ES-I3 (cell line): ENCODE results near the gene MAN1A1.

Source experiments
- H3K36me3 ChIP-seq: 2 replicates; pipeline ENCODE4 v1.6.1; 2013; ENCODE audit warnings: mild to moderate bottlenecking, low read length, control low read depth, moderate library complexity; ENCODE audit not compliant: insufficient read depth
- H3K4me1 ChIP-seq: 2 replicates; pipeline ENCODE4 v1.6.1; 2013; ENCODE audit warnings: mild to moderate bottlenecking, control low read depth, low read length; ENCODE audit not compliant: insufficient read depth
- H3K9ac ChIP-seq: 2 replicates; pipeline ENCODE4 v1.6.1; 2013; ENCODE audit warnings: low read depth, mild to moderate bottlenecking, low read length, moderate library complexity
- H3K9me3 ChIP-seq: 2 replicates; pipeline ENCODE4 v1.6.1; 2013; ENCODE audit warnings: mild to moderate bottlenecking, low read length, moderate library complexity; ENCODE audit not compliant: control insufficient read depth, insufficient read depth

MAN1A1 gene

GRCh38 chr6:119339941-119340456, 9.6 kb downstream of the MAN1A1 start:
- H3K9me3 ChIP-seq: no peaks in the 10 kb centered on the region
- H3K9ac ChIP-seq: no peak overlapping the region
- H3K4me1 ChIP-seq: peaks cover 3% of the 10 kb centered on the region; the same call in 1 of the 2 replicates
- H3K36me3 ChIP-seq: no peaks in the 10 kb centered on the region

GRCh38 chr6:119337762-119338161, 11.8 kb downstream of the MAN1A1 start:
- no peaks in the 10 kb centered on the region for H3K36me3 ChIP-seq
- H3K4me1 ChIP-seq: peaks cover 3% of the 10 kb centered on the region; the same call in 1 of the 2 replicates
- no peaks in the 10 kb centered on the region for H3K9me3 ChIP-seq
- H3K9ac ChIP-seq: no peak overlapping the region

GRCh38 chr6:119337252-119337651, 12.3 kb downstream of the MAN1A1 start:
- peaks cover 3% of the 10 kb centered on the region; the same call in 1 of the 2 replicates for H3K4me1 ChIP-seq

GRCh38 chr6:119334535-119335264, 14.9 kb downstream of the MAN1A1 start:
- Histone ChIP-seq H3K4me1 (peaks cover 4% of the 10 kb centered on the region; the same call in 1 of the 2 replicates), H3K9me3 (no peaks in the 10 kb centered on the region), H3K9ac (no peak overlapping the region), H3K36me3 (no peaks in the 10 kb centered on the region)

More at GRCh38 chr6:119337252-119337651, 12.3 kb downstream of the MAN1A1 start:
- no peaks in the 10 kb centered on the region for H3K9me3 ChIP-seq
- H3K36me3 ChIP-seq: no peaks in the 10 kb centered on the region
- H3K9ac ChIP-seq: no peak overlapping the region

- Histone ChIP-seq H3K9ac (no peak overlapping the region), H3K4me1 (peaks cover 4% of the 10 kb centered on the region; the same call in 1 of the 2 replicates), H3K36me3 (no peaks in the 10 kb centered on the region), H3K9me3 (no peaks in the 10 kb centered on the region)
These were observed 15.8 kb downstream of the MAN1A1 start for GRCh38 chr6:119333707-119334295.

GRCh38 chr6:119333063-119333609, 16.4 kb downstream of the MAN1A1 start:
- Histone ChIP-seq H3K9me3 (no peaks in the 10 kb centered on the region), H3K4me1 (peaks cover 4% of the 10 kb centered on the region; the same call in 1 of the 2 replicates), H3K36me3 (no peaks in the 10 kb centered on the region), H3K9ac (no peak overlapping the region)

- H3K36me3 ChIP-seq: no peaks in the 10 kb centered on the region
These were observed 17.8 kb downstream of the MAN1A1 start for GRCh38 chr6:119331663-119332286.

GRCh38 chr6:119330520-119331113, 18.9 kb downstream of the MAN1A1 start:
- H3K36me3 ChIP-seq: no peaks in the 10 kb centered on the region
- no peak overlapping the region for H3K9ac ChIP-seq
- peaks cover 4% of the 10 kb centered on the region; the same call in 1 of the 2 replicates for H3K4me1 ChIP-seq
- no peaks in the 10 kb centered on the region for H3K9me3 ChIP-seq

More at GRCh38 chr6:119331663-119332286, 17.8 kb downstream of the MAN1A1 start:
- Histone ChIP-seq H3K4me1 (peaks cover 4% of the 10 kb centered on the region; the same call in 1 of the 2 replicates), H3K9ac (no peak overlapping the region), H3K9me3 (no peaks in the 10 kb centered on the region)

- H3K9me3 ChIP-seq: no peaks in the 10 kb centered on the region
- no peak overlapping the region for H3K9ac ChIP-seq
- H3K36me3 ChIP-seq: no peaks in the 10 kb centered on the region
- H3K4me1 ChIP-seq: peaks cover 4% of the 10 kb centered on the region; the same call in 1 of the 2 replicates
These were observed 19.8 kb downstream of the MAN1A1 start for GRCh38 chr6:119329794-119330180.

GRCh38 chr6:119328892-119329793, 20.4 kb downstream of the MAN1A1 start:
- Histone ChIP-seq H3K9me3 (no peaks in the 10 kb centered on the region), H3K4me1 (peaks cover 4% of the 10 kb centered on the region; the same call in 1 of the 2 replicates), H3K9ac (no peak overlapping the region), H3K36me3 (no peaks in the 10 kb centered on the region)

GRCh38 chr6:119328254-119328653, 21.3 kb downstream of the MAN1A1 start:
- Histone ChIP-seq H3K36me3 (no peaks in the 10 kb centered on the region), H3K4me1 (peaks cover 4% of the 10 kb centered on the region; the same call in 1 of the 2 replicates), H3K9me3 (no peaks in the 10 kb centered on the region), H3K9ac (no peak overlapping the region)

GRCh38 chr6:119327810-119328209, 21.8 kb downstream of the MAN1A1 start:
- Histone ChIP-seq H3K4me1 (peaks cover 4% of the 10 kb centered on the region; the same call in 1 of the 2 replicates), H3K9ac (no peak overlapping the region), H3K9me3 (no peaks in the 10 kb centered on the region), H3K36me3 (no peaks in the 10 kb centered on the region)

GRCh38 chr6:119326291-119327005, 23.1 kb downstream of the MAN1A1 start:
- Histone ChIP-seq H3K9me3 (no peaks in the 10 kb centered on the region), H3K4me1 (no peaks in the 10 kb centered on the region), H3K9ac (no peak overlapping the region), H3K36me3 (no peaks in the 10 kb centered on the region)
